GM12878 (cell line): ENCODE results near the gene GABBR2.

Experiments used
- EZH2 ChIP-seq: IDR thresholded peaks from 2 replicates; pipeline ENCODE4 v1.6.1; 2012; ENCODE audit warnings: low read depth, mild to moderate bottlenecking, control low read depth, inconsistent platforms, low read length, borderline replicate concordance; ENCODE audit not compliant: control insufficient read depth
- FOS ChIP-seq: IDR thresholded peaks from 3 replicates; pipeline ENCODE4 v1.6.1; 2011; ENCODE audit warnings: borderline replicate concordance; ENCODE audit not compliant: insufficient read length; ENCODE audit errors: extremely low read depth
- USF1 ChIP-seq: IDR thresholded peaks from 2 replicates; pipeline ENCODE4 v1.6.1; 2011; ENCODE audit warnings: borderline replicate concordance, low read depth, mild to moderate bottlenecking, moderate library complexity, mixed read lengths, low read length; ENCODE audit not compliant: insufficient read depth; ENCODE audit errors: extremely low read length
- USF2 ChIP-seq: IDR thresholded peaks from 2 replicates; pipeline ENCODE4 v1.6.1; 2011; ENCODE audit warnings: low read depth, low read length, improper control_type of control experiment, borderline replicate concordance

GRCh38 chr9:98300611-98301010 is 408.1 kb downstream of the GABBR2 start:
- no peak for TF ChIP-seq FOS
- TF ChIP-seq USF2: no peak
- no peak for TF ChIP-seq USF1
- TF ChIP-seq EZH2: no peak
